HCT116 (cell line): ENCODE measurements around the gene GSG1L. TPM values are rescaled to one million over a fixed set of nuclear protein-coding genes. Genes with fewer than 3 reads are reported as not detected.

Experiments
- ATAC-seq: fragments of 200-7000 bp; cut with Tn5 transposase; 2 replicates; pipeline ENCODE4 v1.9.1; 2020; ENCODE audit warnings: mild to moderate bottlenecking, moderate library complexity
- Bru-seq: library from RNA; stranded (reverse); fragments of 400-500 nt; gene quantifications from one replicate; lab custom pipeline; 2021; lab: Mats Ljungman, UMichigan
- BruChase-seq, 2 experiments: library from RNA; stranded (reverse); fragments of 400-500 nt; gene quantifications; one replicate each; lab custom pipeline; 2021; lab: Mats Ljungman, UMichigan
- BruUV-seq: library from RNA; stranded (reverse); fragments of 400-500 nt; replicated peaks from 2 replicates; lab custom pipeline; 2021; lab: Mats Ljungman, UMichigan
- CTCF ChIA-PET: fragments of 300-600 bp; sonication (Branson Sonifier 250); formaldehyde crosslinking; loops from one replicate; lab custom pipeline; 2021; ENCODE audit warnings: antibody characterized with exemption; lab: Charles Lee
- POLR2A ChIA-PET: fragments of 300-600, 350-600 bp; sonication (Branson Sonifier 250); formaldehyde crosslinking; loops from one replicate; lab custom pipeline; 2021; ENCODE audit warnings: antibody characterized with exemption; lab: Charles Lee
- RAD21 ChIA-PET, 2 experiments: fragments of 300-600 bp; sonication (Branson Sonifier 250); formaldehyde crosslinking; loops; one replicate each; lab custom pipeline; 2023; ENCODE audit warnings: low total read pairs in 2 of 2; ENCODE audit not compliant: uncharacterized antibody in 2 of 2, unreplicated experiment in 2 of 2, low non-redundant PET in 1 of 2; lab: Charles Lee
- DNase-seq: peaks from one replicate; pipeline ENCODE4 v3.0.0-alpha.2; 2010; ENCODE audit warnings: low read depth, low spot score
- H2AFZ ChIP-seq: fragments of 200-600 bp; shearing (Covaris generic), sonication (generic); 2 replicates; pipeline ENCODE4 v1.6.1; 2017; ENCODE audit warnings: low read depth, mixed run types, mixed read lengths, antibody characterized with exemption, low read length; ENCODE audit not compliant: poor library complexity, severe bottlenecking
- H3K27ac ChIP-seq: 2 replicates; pipeline ENCODE4 v1.5.1; 2012; ENCODE audit warnings: low read depth, low read length
- H3K27me3 ChIP-seq: fragments of 200-600 bp; sonication (generic); 2 replicates; pipeline ENCODE4 v1.6.1; 2016; ENCODE audit warnings: mixed run types, low read length, mixed read lengths; ENCODE audit not compliant: insufficient read depth
- H3K36me3 ChIP-seq, 2 experiments: fragments of 200-500 bp in 1 of 2; fragments of 200-600 bp in 1 of 2; sonication (Bioruptor generic) in 1 of 2; sonication (generic) in 1 of 2; 2 replicates each; pipeline versions ENCODE4 v1.5.1 to v1.6.1; 2014 to 2016; ENCODE audit warnings: low read length in 2 of 2, inconsistent platforms in 1 of 2, mixed read lengths in 1 of 2, mixed run types in 1 of 2; ENCODE audit not compliant: insufficient read depth in 2 of 2, control insufficient read depth in 1 of 2
- H3K4me1 ChIP-seq, 2 experiments: fragments of 200-600 bp in 1 of 2; sonication (generic) in 1 of 2; 2 replicates each; pipeline versions ENCODE4 v1.5.1 to v1.6.1; 2012 to 2017; ENCODE audit warnings: low read length in 2 of 2, inconsistent platforms in 1 of 2, mild to moderate bottlenecking in 1 of 2, mixed read lengths in 1 of 2, mixed run types in 1 of 2, moderate library complexity in 1 of 2; ENCODE audit not compliant: insufficient read depth in 2 of 2, control insufficient read depth in 1 of 2
- H3K4me2 ChIP-seq: fragments of 200-600 bp; sonication (generic); 2 replicates; pipeline ENCODE4 v1.6.1; 2017; ENCODE audit warnings: mixed run types, low read length, mixed read lengths
- H3K4me3 ChIP-seq, 2 experiments: fragments of 200-600 bp in 1 of 2; sonication (generic) in 1 of 2; replicated peaks in 1 of 2; 2 replicates each; pipeline ENCODE4 v1.5.1; 2011 to 2016; ENCODE audit warnings: low read length in 2 of 2, control low read depth in 1 of 2, low read depth in 1 of 2, mild to moderate bottlenecking in 1 of 2, mixed read lengths in 1 of 2, mixed run types in 1 of 2
- H3K79me2 ChIP-seq: fragments of 200-600 bp; sonication (generic); 2 replicates; pipeline ENCODE4 v1.6.1; 2017; ENCODE audit warnings: mild to moderate bottlenecking, mixed run types, low read length, moderate library complexity, mixed read lengths; ENCODE audit not compliant: insufficient read depth
- H3K9ac ChIP-seq: fragments of 200-600 bp; sonication (generic); 2 replicates; pipeline ENCODE4 v1.6.1; 2016; ENCODE audit warnings: low read length, mixed read lengths
- H3K9me2 ChIP-seq: fragments of 200-600 bp; sonication (generic), shearing (Covaris generic); 2 replicates; pipeline ENCODE4 v1.6.1; 2017; ENCODE audit warnings: mixed run types, mild to moderate bottlenecking, moderate library complexity; ENCODE audit not compliant: insufficient read depth
- H3K9me3 ChIP-seq, 2 experiments: fragments of 200-500 bp in 1 of 2; fragments of 200-600 bp in 1 of 2; sonication (Bioruptor generic) in 1 of 2; sonication (generic) in 1 of 2; 2 replicates each; pipeline ENCODE4 v1.6.1; 2014 to 2017; ENCODE audit warnings: low read length in 2 of 2, mixed read lengths in 2 of 2, inconsistent platforms in 1 of 2, low read depth in 1 of 2, mild to moderate bottlenecking in 1 of 2, mixed run types in 1 of 2, moderate library complexity in 1 of 2; ENCODE audit not compliant: control insufficient read depth in 1 of 2, insufficient read depth in 1 of 2
- H4K20me1 ChIP-seq: fragments of 200-600 bp; sonication (generic), shearing (Covaris generic); 2 replicates; pipeline ENCODE4 v1.6.1; 2017; ENCODE audit warnings: mixed run types, mild to moderate bottlenecking, moderate library complexity; ENCODE audit not compliant: insufficient read depth
- EZH2 ChIP-seq: fragments of 200-600 bp; sonication (generic); IDR thresholded peaks from 2 replicates; pipeline ENCODE4 v1.6.1; 2017; ENCODE audit warnings: antibody characterized with exemption, mixed run types
- JUND ChIP-seq: IDR thresholded peaks from 2 replicates; pipeline ENCODE4 v1.6.1; 2012
- POLR2AphosphoS5 ChIP-seq: IDR thresholded peaks from 2 replicates; pipeline ENCODE4 v1.6.1; 2011; ENCODE audit warnings: mild to moderate bottlenecking, low read depth, low read length, moderate library complexity
- SIN3A ChIP-seq: IDR thresholded peaks from 2 replicates; pipeline ENCODE4 v1.6.1; 2012; ENCODE audit warnings: low read depth
- SP1 ChIP-seq: IDR thresholded peaks from 2 replicates; pipeline ENCODE4 v1.6.1; 2012; ENCODE audit warnings: low read depth
- SRF ChIP-seq: IDR thresholded peaks from 2 replicates; pipeline ENCODE4 v1.6.1; 2012; ENCODE audit warnings: low read depth
- ZFX ChIP-seq: fragments of 450-650 bp; IDR thresholded peaks from 2 replicates; pipeline ENCODE4 v1.6.1; 2017
- ZNF274 ChIP-seq: fragments of 200-500 bp; sonication (Bioruptor generic); IDR thresholded peaks from 2 replicates; pipeline ENCODE4 v1.6.1; 2014; ENCODE audit warnings: mild to moderate bottlenecking, low read depth, low read length, inconsistent platforms
- intact Hi-C: fragments of 100-400 bp; cut with micrococcal nuclease; formaldehyde crosslinking; loops from 2 replicates; pipeline ENCODE4 v1.10.0; 2022
- long read RNA-seq: library from polyadenylated mRNA; unstranded; transcript quantifications from one replicate; pipeline ENCODE4 v2.0.0, GENCODE V29; 2021; ENCODE audit not compliant: unreplicated experiment
- polyA plus RNA-seq: library from polyadenylated mRNA; unstranded; fragments of >200 nt; gene quantifications from 2 replicates; pipeline ENCODE4 v1.2.1, GENCODE V29; 2012; ENCODE audit warnings: missing spikeins
- total RNA-seq: library from RNA; stranded (reverse); gene quantifications from one replicate; pipeline ENCODE4 v1.2.1, GENCODE V29; 2021; ENCODE audit not compliant: unreplicated experiment
- TF ChIP-seq, protein P1 (sequence below): IDR thresholded peaks from 2 replicates; pipeline ENCODE4 v1.6.1; 2011; ENCODE audit warnings: mild to moderate bottlenecking, low read length, moderate library complexity; ENCODE audit not compliant: insufficient replicate concordance; ENCODE audit errors: extremely low read depth
- TF ChIP-seq, protein P2 (sequence below): IDR thresholded peaks from 2 replicates; pipeline ENCODE4 v1.6.1; 2012
- TF ChIP-seq, protein P3 (sequence below): IDR thresholded peaks from 2 replicates; pipeline ENCODE4 v1.6.1; 2012; ENCODE audit warnings: low read depth

The GSG1L gene
- total RNA-seq, result not detected
- polyA plus RNA-seq, result 0.31 TPM in 1 of 2 replicates, not detected in the other
- percentile 16 among the genes with signal in this experiment for Bru-seq, nascent RNA
- BruChase-seq, experiment 1, labeled RNA remaining after a 6-hour chase, result percentile 12 among the genes with signal in this experiment
- BruChase-seq, experiment 2, labeled RNA remaining after a 2-hour chase, result percentile 13 among the genes with signal in this experiment
- long read RNA-seq, partial matches to known transcripts, result 1 of 1 reads
- long read RNA-seq, other reads (novel, unspliced or antisense), result 0 of 1 reads

DNA sequence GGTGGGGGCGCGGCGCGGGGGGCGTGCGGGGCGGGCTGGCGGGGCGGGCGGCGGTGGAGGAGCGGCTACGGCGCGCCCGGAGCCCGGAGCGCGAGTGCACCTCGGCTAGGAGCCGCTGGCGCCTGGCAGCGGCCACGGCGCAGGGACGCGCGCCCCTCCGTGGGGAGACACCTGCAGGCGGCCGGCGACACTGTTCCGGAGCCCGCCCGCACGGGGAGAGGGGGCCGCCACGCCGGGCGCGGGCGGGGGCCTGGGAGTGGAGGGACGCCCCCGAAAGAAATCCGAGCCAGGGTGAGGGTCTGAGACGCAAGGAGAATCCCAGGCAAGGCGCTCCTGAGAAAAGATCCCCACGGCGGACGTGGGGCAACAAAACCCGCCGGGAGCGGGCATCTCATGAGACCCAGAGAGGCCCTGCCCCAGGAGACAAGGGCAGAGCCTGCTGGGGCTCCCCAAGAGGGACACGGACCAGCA is at the start of gene GSG1L:
GSG1L (minus strand) TSS at position 124 of the 471 bp plus-strand sequence. CDS start 290 bp downstream, outside the sequence.
- no peak within 1 kb of the TSS for H3K4me3 ChIP-seq
- no peaks in the 10 kb centered on the region for H3K9me2 ChIP-seq
- ChIA-PET CTCF (no interaction called here), POLR2A (no interaction called here), RAD21 (no interaction called here)
- peaks cover 12% of the 10 kb centered on the region; the same call in 1 of the 2 replicates for H3K27me3 ChIP-seq
- intact Hi-C loops, result no loop called here
- no TSS peak for BruUV-seq
- no peaks in the 10 kb centered on the region for H3K4me1 ChIP-seq
- no peak within 1 kb of the TSS for H3K27ac ChIP-seq
- H3K36me3 ChIP-seq, result no peaks in the 10 kb centered on the region
- H3K9me3 ChIP-seq, result no peaks in the 10 kb centered on the region
- H4K20me1 ChIP-seq, result no peaks in the 10 kb centered on the region
- no peak for TF ChIP-seq SIN3A
- no peak for TF ChIP-seq ZNF274
- TF ChIP-seq EZH2, result no peak
- no peak for TF ChIP-seq ZFX
- TF ChIP-seq POLR2AphosphoS5, result no peak
- no peak for TF ChIP-seq SRF
- no peak for TF ChIP-seq SP1
- TF ChIP-seq, protein P1, sequence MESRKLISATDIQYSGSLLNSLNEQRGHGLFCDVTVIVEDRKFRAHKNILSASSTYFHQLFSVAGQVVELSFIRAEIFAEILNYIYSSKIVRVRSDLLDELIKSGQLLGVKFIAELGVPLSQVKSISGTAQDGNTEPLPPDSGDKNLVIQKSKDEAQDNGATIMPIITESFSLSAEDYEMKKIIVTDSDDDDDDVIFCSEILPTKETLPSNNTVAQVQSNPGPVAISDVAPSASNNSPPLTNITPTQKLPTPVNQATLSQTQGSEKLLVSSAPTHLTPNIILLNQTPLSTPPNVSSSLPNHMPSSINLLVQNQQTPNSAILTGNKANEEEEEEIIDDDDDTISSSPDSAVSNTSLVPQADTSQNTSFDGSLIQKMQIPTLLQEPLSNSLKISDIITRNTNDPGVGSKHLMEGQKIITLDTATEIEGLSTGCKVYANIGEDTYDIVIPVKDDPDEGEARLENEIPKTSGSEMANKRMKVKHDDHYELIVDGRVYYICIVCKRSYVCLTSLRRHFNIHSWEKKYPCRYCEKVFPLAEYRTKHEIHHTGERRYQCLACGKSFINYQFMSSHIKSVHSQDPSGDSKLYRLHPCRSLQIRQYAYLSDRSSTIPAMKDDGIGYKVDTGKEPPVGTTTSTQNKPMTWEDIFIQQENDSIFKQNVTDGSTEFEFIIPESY, result no peak
- TF ChIP-seq, protein P2, sequence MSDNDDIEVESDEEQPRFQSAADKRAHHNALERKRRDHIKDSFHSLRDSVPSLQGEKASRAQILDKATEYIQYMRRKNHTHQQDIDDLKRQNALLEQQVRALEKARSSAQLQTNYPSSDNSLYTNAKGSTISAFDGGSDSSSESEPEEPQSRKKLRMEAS, result no peak
- TF ChIP-seq, protein P3, sequence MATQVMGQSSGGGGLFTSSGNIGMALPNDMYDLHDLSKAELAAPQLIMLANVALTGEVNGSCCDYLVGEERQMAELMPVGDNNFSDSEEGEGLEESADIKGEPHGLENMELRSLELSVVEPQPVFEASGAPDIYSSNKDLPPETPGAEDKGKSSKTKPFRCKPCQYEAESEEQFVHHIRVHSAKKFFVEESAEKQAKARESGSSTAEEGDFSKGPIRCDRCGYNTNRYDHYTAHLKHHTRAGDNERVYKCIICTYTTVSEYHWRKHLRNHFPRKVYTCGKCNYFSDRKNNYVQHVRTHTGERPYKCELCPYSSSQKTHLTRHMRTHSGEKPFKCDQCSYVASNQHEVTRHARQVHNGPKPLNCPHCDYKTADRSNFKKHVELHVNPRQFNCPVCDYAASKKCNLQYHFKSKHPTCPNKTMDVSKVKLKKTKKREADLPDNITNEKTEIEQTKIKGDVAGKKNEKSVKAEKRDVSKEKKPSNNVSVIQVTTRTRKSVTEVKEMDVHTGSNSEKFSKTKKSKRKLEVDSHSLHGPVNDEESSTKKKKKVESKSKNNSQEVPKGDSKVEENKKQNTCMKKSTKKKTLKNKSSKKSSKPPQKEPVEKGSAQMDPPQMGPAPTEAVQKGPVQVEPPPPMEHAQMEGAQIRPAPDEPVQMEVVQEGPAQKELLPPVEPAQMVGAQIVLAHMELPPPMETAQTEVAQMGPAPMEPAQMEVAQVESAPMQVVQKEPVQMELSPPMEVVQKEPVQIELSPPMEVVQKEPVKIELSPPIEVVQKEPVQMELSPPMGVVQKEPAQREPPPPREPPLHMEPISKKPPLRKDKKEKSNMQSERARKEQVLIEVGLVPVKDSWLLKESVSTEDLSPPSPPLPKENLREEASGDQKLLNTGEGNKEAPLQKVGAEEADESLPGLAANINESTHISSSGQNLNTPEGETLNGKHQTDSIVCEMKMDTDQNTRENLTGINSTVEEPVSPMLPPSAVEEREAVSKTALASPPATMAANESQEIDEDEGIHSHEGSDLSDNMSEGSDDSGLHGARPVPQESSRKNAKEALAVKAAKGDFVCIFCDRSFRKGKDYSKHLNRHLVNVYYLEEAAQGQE, result no peak
- no peak for TF ChIP-seq JUND
- no peak for DNase-seq
- no peaks in the 10 kb centered on the region for H3K79me2 ChIP-seq
- H3K9ac ChIP-seq, result no peak within 1 kb of the TSS
- H2AFZ ChIP-seq, result no peak within 1 kb of the TSS
- ATAC-seq, result no peak
- no peak within 1 kb of the TSS for H3K4me2 ChIP-seq
